ENCODE measurements around the gene WEE1.
A peak's percentile ranks its signal among the peaks of the same experiment; 100 is the strongest.
"Not testable (repeated sequence)": the region's sequence is repeated elsewhere in the genome, so short reads cannot be mapped to it uniquely, and the experiment has no call there.

The WEE1 gene

GRCh38 chr11:9573052-9573774 lies at the start of gene WEE1:
WEE1 (plus strand) TSS chr11:9573670; CDS start chr11:9573934, 264 bp downstream.
- DNase-seq = peak; percentile 98

GRCh38 chr11:9524001-9524400 lies 49.5 kb upstream of the WEE1 start:
- no peak for DNase-seq

GRCh38 chr11:9525116-9525515 lies 48.4 kb upstream of the WEE1 start:
- DNase-seq = no peak

- DNase-seq = no peak
These were observed 45.9 kb upstream of the WEE1 start for GRCh38 chr11:9527481-9528135.

- DNase-seq = no peak
These were observed 45.4 kb upstream of the WEE1 start for GRCh38 chr11:9528136-9528501.

- no peak for DNase-seq
These were observed 44.7 kb upstream of the WEE1 start for GRCh38 chr11:9528573-9529333.

GRCh38 chr11:9529334-9529650 lies 44.2 kb upstream of the WEE1 start:
- DNase-seq = peak; percentile 27

- DNase-seq = peak; percentile 40
These were observed 43.3 kb upstream of the WEE1 start for GRCh38 chr11:9530020-9530621.

- DNase-seq = no peak
These were observed 42.4 kb upstream of the WEE1 start for GRCh38 chr11:9530901-9531625.

GRCh38 chr11:9533058-9533457 lies 40.4 kb upstream of the WEE1 start:
- no peak for DNase-seq

- DNase-seq = no peak
These were observed 39.6 kb upstream of the WEE1 start for GRCh38 chr11:9533736-9534473.

- DNase-seq = peak; percentile 72
These were observed 38.2 kb upstream of the WEE1 start for GRCh38 chr11:9535189-9535781.

- DNase-seq = no peak
These were observed 34.9 kb upstream of the WEE1 start for GRCh38 chr11:9538548-9538947.

- not testable (repeated sequence) for DNase-seq
These were observed 24.3 kb upstream of the WEE1 start for GRCh38 chr11:9549216-9549615.

GRCh38 chr11:9550191-9550628 lies 23.3 kb upstream of the WEE1 start:
- no peak for DNase-seq

- no peak for DNase-seq
These were observed 12.0 kb upstream of the WEE1 start for GRCh38 chr11:9561279-9561982.

- DNase-seq = no peak
These were observed 10.8 kb upstream of the WEE1 start for GRCh38 chr11:9562716-9563115.

- no peak for DNase-seq
These were observed 10.2 kb upstream of the WEE1 start for GRCh38 chr11:9563196-9563730.

GRCh38 chr11:9565822-9566560 lies 7.5 kb upstream of the WEE1 start:
- DNase-seq = peak; percentile 95

GRCh38 chr11:9566561-9567063 lies 6.9 kb upstream of the WEE1 start:
- DNase-seq = peak; percentile 7

All from NCI-H82 (cell line).